GM23338 (cell line): Measurements from ENCODE around the gene PREP. TPM values are rescaled to one million over a fixed set of nuclear protein-coding genes. Genes with fewer than 3 reads are reported as not detected.

ENCODE experiments used
- ATAC-seq: fragments of 200-7000 bp; cut with Tn5 transposase; 3 replicates; pipeline ENCODE4 v1.9.1; 2020
- DNase-seq: peaks from one replicate; pipeline ENCODE4 v3.0.0-alpha.2; 2015; ENCODE audit warnings: low spot score
- H2AFZ ChIP-seq: fragments of 200-600 bp; sonication (generic); 2 replicates; pipeline ENCODE4 v1.8.0; 2016; ENCODE audit warnings: antibody characterized with exemption, mild to moderate bottlenecking, moderate library complexity
- H3F3A ChIP-seq: fragments of 200-600 bp; sonication (generic); replicated peaks from 2 replicates; pipeline ENCODE4 v1.8.0; 2017; ENCODE audit warnings: antibody characterized with exemption, mixed run types, low read depth
- H3K27ac ChIP-seq: fragments of 200-600 bp; sonication (generic); 2 replicates; pipeline ENCODE4 v1.6.1; 2016; ENCODE audit warnings: low read depth
- H3K27me3 ChIP-seq: fragments of 200-600 bp; sonication (generic); 2 replicates; pipeline ENCODE4 v1.8.0; 2016; ENCODE audit warnings: mild to moderate bottlenecking, mixed run types, moderate library complexity; ENCODE audit not compliant: insufficient read depth
- H3K36me3 ChIP-seq: fragments of 200-600 bp; sonication (generic); 2 replicates; pipeline ENCODE4 v1.8.0; 2016; ENCODE audit warnings: mild to moderate bottlenecking; ENCODE audit not compliant: insufficient read depth
- H3K4me1 ChIP-seq: fragments of 200-600 bp; sonication (generic); 2 replicates; pipeline ENCODE4 v1.8.0; 2016; ENCODE audit warnings: mild to moderate bottlenecking, moderate library complexity; ENCODE audit not compliant: insufficient read depth
- H3K4me2 ChIP-seq: fragments of 200-600 bp; sonication (generic); 2 replicates; pipeline ENCODE4 v1.7.1; 2017; ENCODE audit warnings: mixed run types
- H3K4me3 ChIP-seq: fragments of 200-600 bp; sonication (generic); 2 replicates; pipeline ENCODE4 v1.6.1; 2016; ENCODE audit warnings: mixed run types
- H3K79me2 ChIP-seq: fragments of 200-600 bp; sonication (generic); replicated peaks from 2 replicates; pipeline ENCODE4 v1.8.0; 2017; ENCODE audit warnings: mild to moderate bottlenecking; ENCODE audit not compliant: insufficient read depth
- H3K9me2 ChIP-seq: fragments of 200-600 bp; sonication (generic); 2 replicates; pipeline ENCODE4 v1.8.0; 2017; ENCODE audit not compliant: insufficient read depth
- H4K20me1 ChIP-seq: fragments of 200-600 bp; sonication (generic); replicated peaks from 2 replicates; pipeline ENCODE4 v1.8.0; 2017; ENCODE audit warnings: mild to moderate bottlenecking; ENCODE audit not compliant: insufficient read depth
- H3K27ac Mint-ChIP-seq: 2 replicates; pipeline ENCODE4 v1.8.0; 2020; ENCODE audit warnings: inconsistent platforms, mild to moderate bottlenecking, moderate library complexity, mixed read lengths
- H3K27me3 Mint-ChIP-seq: 3 replicates; pipeline ENCODE4 v1.8.0; 2022; ENCODE audit warnings: low read depth, mild to moderate bottlenecking, moderate library complexity, mixed read lengths, inconsistent platforms; ENCODE audit not compliant: insufficient read depth, poor library complexity
- H3K36me3 Mint-ChIP-seq: 3 replicates; pipeline ENCODE4 v1.8.0; 2021; ENCODE audit warnings: low read depth, mild to moderate bottlenecking, inconsistent platforms, moderate library complexity, mixed read lengths
- H3K4me1 Mint-ChIP-seq: 3 replicates; pipeline ENCODE4 v1.8.0; 2020; ENCODE audit warnings: mild to moderate bottlenecking, inconsistent platforms, mixed read lengths
- H3K4me3 Mint-ChIP-seq: 3 replicates; pipeline ENCODE4 v1.8.0; 2021; ENCODE audit warnings: moderate library complexity, mild to moderate bottlenecking, inconsistent platforms, mixed read lengths
- H3K9me3 Mint-ChIP-seq: 3 replicates; pipeline ENCODE4 v1.8.0; 2020; ENCODE audit warnings: moderate library complexity, mild to moderate bottlenecking, inconsistent platforms, mixed read lengths
- CREB1 ChIP-seq: fragments of 250-450 bp; sonication (Bioruptor Pico); IDR thresholded peaks from 2 replicates; pipeline ENCODE4 v1.5.0; 2020; ENCODE audit warnings: low read depth, mild to moderate bottlenecking, moderate library complexity
- CTCF ChIP-seq, 2 experiments: fragments of 200-600 bp in 1 of 2; sonication (generic) in 1 of 2; conservative IDR thresholded peaks; 2 replicates each; pipeline versions ENCODE4 v1.5.1 to v1.6.1; 2016 to 2017; ENCODE audit warnings: antibody characterized with exemption in 2 of 2, low read depth in 2 of 2, mild to moderate bottlenecking in 2 of 2, moderate library complexity in 1 of 2
- ETS1 ChIP-seq: IDR thresholded peaks from 2 replicates; pipeline ENCODE4 v1.6.1; 2016; ENCODE audit warnings: antibody characterized with exemption
- EZH2 ChIP-seq: fragments of 200-600 bp; sonication (generic); IDR thresholded peaks from one replicate; pipeline ENCODE4 v1.8.0; 2017; ENCODE audit warnings: antibody characterized with exemption, mild to moderate bottlenecking, low read depth; ENCODE audit not compliant: unreplicated experiment
- EZH2phosphoT487 ChIP-seq: fragments of 200-600 bp; sonication (generic); IDR thresholded peaks from one replicate; pipeline ENCODE4 v1.8.1; 2018; ENCODE audit warnings: antibody characterized with exemption; ENCODE audit not compliant: unreplicated experiment
- JUNB ChIP-seq: IDR thresholded peaks from one replicate; pipeline ENCODE4 v1.6.1; 2016; ENCODE audit warnings: antibody characterized with exemption; ENCODE audit not compliant: unreplicated experiment
- NANOG ChIP-seq: IDR thresholded peaks from 2 replicates; pipeline ENCODE4 v1.6.1; 2016; ENCODE audit warnings: antibody characterized with exemption, borderline replicate concordance
- POLR2AphosphoS5 ChIP-seq: IDR thresholded peaks from 2 replicates; pipeline ENCODE4 v1.6.1; 2016; ENCODE audit warnings: antibody characterized with exemption, low read depth
- REST ChIP-seq: IDR thresholded peaks from one replicate; pipeline ENCODE4 v1.6.1; 2018; ENCODE audit warnings: antibody characterized with exemption; ENCODE audit not compliant: unreplicated experiment
- STAT1 ChIP-seq: IDR thresholded peaks from one replicate; pipeline ENCODE4 v1.6.1; 2016; ENCODE audit warnings: antibody characterized with exemption; ENCODE audit not compliant: unreplicated experiment
- ZNF114 ChIP-seq: fragments of 250-450 bp; sonication (Bioruptor Pico); IDR thresholded peaks from 2 replicates; pipeline ENCODE4 v1.5.0; 2020; ENCODE audit warnings: mild to moderate bottlenecking, moderate library complexity
- ZNF331 ChIP-seq: fragments of 250-450 bp; sonication (Bioruptor Pico); IDR thresholded peaks from 2 replicates; pipeline ENCODE4 v1.5.0; 2020; ENCODE audit warnings: low read depth, mild to moderate bottlenecking, moderate library complexity
- ZNF462 ChIP-seq: fragments of 250-450 bp; sonication (Bioruptor Pico); IDR thresholded peaks from 2 replicates; pipeline ENCODE4 v1.5.0; 2020; ENCODE audit warnings: mild to moderate bottlenecking, moderate library complexity
- polyA plus RNA-seq: library from polyadenylated mRNA; unstranded; fragments of >200 nt; fragmentation: Nextera tagmentation; extraction: Ambion mirVana; gene quantifications from 2 replicates; pipeline ENCODE4 v1.2.1, GENCODE V29; 2016
- total RNA-seq: library from RNA; depleted of rRNA; stranded (reverse); fragments of >200 nt; shearing (Covaris generic); gene quantifications from 2 replicates; pipeline ENCODE4 v1.2.3, GENCODE V29; 2014

The PREP gene
- total and polyA plus RNA-seq, 2 experiments from 2014 or later = 28.5 to 52.7 TPM

- Histone ChIP-seq H3F3A (no peaks in the 10 kb centered on the region), H3K79me2 (no peaks in the 10 kb centered on the region), H3K4me2 (peak overlapping the region; percentile 30), H4K20me1 (peaks cover 4% of the 10 kb centered on the region), H3K27me3 (no peaks in the 10 kb centered on the region), H3K9me2 (no peaks in the 10 kb centered on the region), H3K4me1 (peaks cover 19% of the 10 kb centered on the region), H3K36me3 (no peaks in the 10 kb centered on the region; the same call in 1 of the 2 replicates), H2AFZ (no peak overlapping the region), H3K4me3 (no peak overlapping the region), H3K27ac (no peak overlapping the region)
- H3K9me3 Mint-ChIP-seq = no peaks in the 10 kb centered on the region
- H3K4me1 Mint-ChIP-seq = peaks cover 15% of the 10 kb centered on the region
- H3K27me3 Mint-ChIP-seq = no peaks in the 10 kb centered on the region
- ATAC-seq (peak; percentile 65), DNase-seq (no peak)
- H3K4me3 Mint-ChIP-seq = no peak overlapping the region
- TF ChIP-seq CREB1 = no peak
- no peak for TF ChIP-seq JUNB
- TF ChIP-seq ZNF462 (CRISPR knock-in tag) = no peak
- TF ChIP-seq CTCF (conservative IDR thresholded peaks at IDR 0.05; ENCODE audit: low read depth in 2 of 2) = no peak
- no peak for TF ChIP-seq STAT1
- TF ChIP-seq EZH2 = no peak
- TF ChIP-seq REST = no peak
- no peak for TF ChIP-seq NANOG
- no peak for TF ChIP-seq EZH2phosphoT487
- TF ChIP-seq ETS1 = no peak
- TF ChIP-seq ZNF331 (CRISPR knock-in tag) = no peak
- TF ChIP-seq ZNF114 (CRISPR knock-in tag) = no peak
- no peak for TF ChIP-seq POLR2AphosphoS5
- H3K27ac Mint-ChIP-seq = no peak overlapping the region; the same call in 1 of the 2 replicates
- H3K36me3 Mint-ChIP-seq = peaks cover 4% of the 10 kb centered on the region; the same call in 2 of the 3 replicates
Observed at GRCh38 chr6:105304366-105304765, 98.5 kb downstream of the PREP start.
